GM18873 (cell line): ENCODE results near the gene TNFRSF1A.

Source experiments
- ATAC-seq: cut with Tn5 transposase; IDR thresholded peaks from one replicate; pipeline ENCODE4 v1.9.1; 2021; ENCODE audit warnings: mild to moderate bottlenecking, moderate library complexity, moderate number of reproducible peaks; ENCODE audit not compliant: unreplicated experiment, low FRiP score

TNFRSF1A gene

DNA sequence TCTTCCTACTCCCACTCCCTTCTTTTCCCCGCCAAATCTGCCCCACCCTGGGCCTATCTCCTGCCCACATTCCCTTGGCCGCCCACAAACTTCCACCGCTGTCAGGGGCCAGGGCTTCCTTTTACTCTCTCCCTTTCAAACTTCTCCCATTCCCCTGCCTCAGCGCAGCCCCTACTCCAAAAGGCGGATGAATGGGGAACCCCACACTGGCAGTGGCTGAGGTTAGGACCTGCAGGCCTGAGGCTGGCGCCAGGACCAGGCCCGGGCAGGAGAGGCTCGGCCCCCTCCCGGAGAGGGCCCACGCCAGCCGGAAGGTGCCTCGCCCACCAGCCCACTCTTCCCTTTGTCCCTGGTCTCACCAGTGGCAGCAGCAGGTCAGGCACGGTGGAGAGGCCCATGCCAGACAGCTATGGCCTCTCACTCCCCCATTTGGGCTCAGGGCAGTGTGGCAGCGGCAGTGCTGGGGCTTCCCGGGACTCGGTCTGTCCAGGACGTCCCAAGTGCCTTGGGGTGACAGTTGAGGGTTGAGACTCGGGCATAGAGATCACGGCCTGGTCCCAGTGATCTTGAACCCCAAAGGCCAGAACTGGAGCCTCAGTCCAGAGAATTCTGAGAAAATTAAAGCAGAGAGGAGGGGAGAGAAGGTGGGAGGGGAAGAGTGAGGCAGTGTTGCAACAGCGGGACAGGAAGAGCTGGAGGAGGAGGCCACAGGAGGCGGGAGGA lies at the start of gene TNFRSF1A:
Gene TNFRSF1A, minus strand, starts transcription at position 660 of the 723 bp plus-strand sequence. Its CDS starts 262 bp downstream, at position 398.
- ATAC-seq = no peak

DNA sequence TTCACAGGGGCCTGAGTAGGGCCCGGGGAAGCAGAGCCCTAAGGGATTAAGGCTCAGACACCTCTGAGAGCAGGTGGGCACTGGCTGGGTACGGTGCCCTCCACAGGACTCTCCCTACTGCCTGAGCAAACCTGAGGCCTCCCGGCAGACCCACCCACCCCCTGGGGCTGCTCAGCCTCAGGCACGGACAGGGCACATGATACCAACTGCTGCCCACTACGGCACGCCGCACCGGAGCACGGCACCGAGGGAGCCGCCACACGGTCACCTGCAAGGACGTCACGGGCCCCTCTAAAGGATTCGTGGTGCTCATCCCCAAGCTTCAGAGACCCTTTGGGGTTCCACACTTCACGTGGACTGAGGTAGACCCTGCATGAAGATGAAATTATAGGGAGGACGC lies 49.1 kb upstream of the TNFRSF1A start:
- ATAC-seq = no peak

DNA sequence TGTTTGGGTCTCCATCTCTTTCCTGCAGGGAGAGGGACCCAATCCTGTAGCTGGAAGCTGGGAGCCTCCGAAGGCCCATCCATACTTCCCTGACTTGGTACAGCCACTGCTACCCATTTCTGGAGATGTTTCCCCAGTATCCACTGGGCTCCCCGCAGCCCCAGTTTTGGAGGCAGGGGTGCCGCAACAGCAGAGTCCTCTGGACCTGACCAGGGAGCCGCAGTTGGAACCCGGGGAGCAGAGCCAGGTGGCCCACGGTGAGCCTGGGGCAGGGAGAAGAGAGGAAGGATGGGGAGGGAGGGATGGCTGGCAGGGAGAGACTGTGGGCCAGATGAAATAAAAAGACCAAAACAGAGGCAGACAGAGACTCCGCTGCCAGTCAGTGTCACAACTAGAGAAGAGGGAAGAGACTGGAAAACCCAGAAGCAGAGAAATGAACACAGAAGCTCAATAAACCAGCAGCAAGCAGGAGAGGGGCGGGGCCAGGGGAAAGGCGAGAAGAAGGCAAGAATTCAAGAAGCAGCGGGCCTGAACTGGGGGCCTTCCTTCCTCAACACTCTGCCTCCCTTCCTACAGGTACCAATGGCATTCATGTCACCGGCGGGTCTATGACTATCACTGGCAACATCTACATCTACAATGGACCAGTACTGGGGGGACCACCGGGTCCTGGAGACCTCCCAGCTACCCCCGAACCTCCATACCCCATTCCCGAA lies 48.4 kb upstream of the TNFRSF1A start:
- ATAC-seq = no peak

DNA sequence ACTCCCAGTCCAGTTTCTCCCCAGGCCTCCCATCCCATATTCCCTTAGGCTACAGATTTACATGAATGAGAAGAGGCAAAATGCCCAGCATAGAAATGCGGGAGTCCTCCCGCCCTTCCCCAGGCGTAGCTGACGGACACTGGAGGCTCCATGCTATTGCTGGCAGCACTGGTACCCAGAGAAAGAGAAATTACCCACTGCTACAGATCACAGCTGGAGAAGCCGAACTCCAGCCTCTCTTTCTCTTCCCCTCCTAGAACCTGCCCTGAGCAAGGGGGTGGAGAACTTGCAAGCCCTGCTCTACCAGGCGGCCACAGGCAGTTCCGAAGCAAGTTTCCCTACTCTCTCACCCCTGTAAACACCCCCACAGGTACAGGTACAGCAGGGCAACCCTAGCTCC lies 45.7 kb upstream of the TNFRSF1A start:
- no peak for ATAC-seq

DNA sequence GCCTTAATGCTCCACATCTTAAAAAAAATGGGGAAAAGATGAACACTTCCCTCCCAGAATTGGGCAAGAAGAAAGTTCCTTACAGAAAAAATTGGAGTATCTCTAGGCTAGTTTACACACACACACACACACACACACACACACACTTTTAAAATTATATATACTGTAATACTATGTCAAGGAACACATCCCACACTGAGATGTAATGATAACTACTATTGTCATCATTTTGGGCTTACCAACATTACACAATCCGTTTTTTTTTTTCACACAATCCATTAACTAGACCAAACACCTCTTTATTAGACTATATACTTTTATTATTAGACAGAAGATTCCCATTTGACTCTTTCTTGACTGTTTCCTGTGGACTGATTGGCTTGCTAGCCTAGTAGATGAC lies 44.6 kb upstream of the TNFRSF1A start:
- no peak for ATAC-seq

DNA sequence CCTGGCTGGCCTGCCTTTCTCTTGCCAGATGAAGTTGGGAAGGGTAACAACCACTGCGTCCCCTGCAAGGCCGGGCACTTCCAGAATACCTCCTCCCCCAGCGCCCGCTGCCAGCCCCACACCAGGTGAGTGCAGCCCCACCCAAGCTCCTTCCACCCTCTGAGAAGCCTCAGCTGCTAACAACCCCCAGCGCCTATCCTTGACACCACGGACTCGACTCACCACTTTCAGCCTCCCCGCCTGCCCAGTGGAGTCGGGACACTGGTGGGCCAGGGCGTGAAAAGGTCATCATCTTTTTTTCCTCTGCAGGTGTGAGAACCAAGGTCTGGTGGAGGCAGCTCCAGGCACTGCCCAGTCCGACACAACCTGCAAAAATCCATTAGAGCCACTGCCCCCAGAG lies 44.2 kb upstream of the TNFRSF1A start:
- ATAC-seq = no peak

DNA sequence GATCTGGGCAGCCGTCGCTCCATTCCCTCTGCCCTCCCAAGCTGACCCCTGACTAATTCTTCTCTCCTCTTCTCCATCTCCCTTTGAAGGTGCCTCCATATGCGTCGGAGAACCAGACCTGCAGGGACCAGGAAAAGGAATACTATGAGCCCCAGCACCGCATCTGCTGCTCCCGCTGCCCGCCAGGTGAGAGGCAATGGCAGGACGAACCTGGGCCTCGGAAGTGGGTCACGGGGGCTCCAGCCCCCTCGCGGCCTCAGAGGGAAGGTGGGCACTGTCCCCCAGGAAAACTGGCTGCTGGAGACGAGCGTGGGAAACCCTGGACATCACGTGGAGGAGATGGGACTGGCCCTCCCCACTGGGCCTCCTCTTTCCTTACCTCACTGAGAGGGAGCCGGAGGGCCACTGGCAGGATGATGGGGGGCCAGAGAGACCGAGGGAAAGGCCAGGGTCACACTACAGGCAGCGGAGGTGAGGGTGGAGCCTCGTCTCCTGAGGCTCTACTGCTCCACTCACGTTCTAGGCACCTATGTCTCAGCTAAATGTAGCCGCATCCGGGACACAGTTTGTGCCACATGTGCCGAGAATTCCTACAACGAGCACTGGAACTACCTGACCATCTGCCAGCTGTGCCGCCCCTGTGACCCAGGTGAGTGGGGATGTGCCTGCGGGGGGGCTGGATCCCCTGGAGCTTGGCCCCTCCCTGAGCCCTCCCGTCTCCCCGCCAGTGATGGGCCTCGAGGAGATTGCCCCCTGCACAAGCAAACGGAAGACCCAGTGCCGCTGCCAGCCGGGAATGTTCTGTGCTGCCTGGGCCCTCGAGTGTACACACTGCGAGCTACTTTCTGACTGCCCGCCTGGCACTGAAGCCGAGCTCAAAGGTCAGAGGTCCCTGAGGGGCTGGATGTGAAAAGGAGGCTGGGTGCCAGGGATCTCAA lies 42.9 kb upstream of the TNFRSF1A start:
- ATAC-seq = no peak

DNA sequence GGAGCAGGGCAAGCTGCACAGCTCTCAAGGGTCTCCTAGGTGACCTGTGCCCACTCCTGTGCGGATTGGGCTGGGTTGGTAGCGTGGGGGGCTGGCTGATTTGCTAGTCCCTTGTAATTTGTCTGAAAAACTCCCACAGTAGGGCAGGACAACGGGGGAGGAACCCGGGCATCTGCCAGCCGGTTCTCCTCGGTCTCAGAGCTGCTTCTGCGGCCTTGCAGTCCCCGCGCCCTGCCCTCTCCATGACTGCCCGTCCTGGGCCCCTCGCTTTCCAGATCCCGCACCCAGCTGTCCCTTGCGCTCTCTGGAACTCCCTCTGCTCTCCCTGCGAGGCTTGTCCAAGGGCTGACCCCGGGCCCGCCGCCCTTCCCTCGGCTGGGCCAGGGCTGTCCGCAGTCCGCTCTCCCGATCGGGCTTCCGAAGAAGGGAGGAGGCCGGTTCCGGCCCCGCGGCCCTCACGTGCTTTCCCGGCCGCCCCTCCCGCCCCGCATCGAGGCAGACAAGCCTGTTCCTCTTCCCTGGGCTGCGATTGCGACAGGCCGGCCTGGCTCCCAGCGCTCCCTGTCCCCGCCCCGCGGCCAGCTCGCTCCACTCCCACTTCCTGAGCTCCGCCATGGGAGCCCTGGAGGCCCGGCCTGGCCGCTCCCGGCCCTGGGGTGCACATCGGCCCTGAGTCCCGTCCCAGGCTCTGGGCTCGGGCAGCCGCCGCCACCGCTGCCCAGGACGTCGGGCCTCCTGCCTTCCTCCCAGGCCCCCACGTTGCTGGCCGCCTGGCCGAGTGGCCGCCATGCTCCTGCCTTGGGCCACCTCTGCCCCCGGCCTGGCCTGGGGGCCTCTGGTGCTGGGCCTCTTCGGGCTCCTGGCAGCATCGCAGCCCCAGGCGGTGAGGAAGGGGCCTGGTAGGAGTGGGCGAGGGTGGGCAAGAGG lies 42.0 kb upstream of the TNFRSF1A start, which contains the start of gene LTBR:
Gene LTBR, plus strand, starts transcription at position 591 of the 927 bp plus-strand sequence. Its CDS starts 197 bp downstream, at position 788.
- no peak for ATAC-seq

DNA sequence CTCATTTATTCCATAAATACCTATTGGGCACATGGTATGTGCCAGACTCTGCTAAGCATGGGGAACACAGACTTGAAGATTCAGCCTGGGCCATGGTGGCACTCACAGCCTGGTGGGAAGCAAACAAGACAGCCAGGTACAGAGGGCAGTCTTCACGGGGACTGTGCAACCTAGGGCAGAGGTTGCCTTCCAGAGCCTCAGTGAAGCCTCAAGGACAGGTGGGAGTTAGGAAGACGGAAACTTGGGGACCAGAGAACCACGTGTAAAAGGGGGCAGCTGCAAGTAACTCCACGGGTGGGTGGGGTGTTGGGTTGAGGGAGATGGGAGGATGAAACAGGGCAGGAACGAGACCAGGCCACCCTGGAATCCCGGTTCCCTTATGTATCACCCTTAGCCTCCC lies 41.1 kb upstream of the TNFRSF1A start:
- ATAC-seq = no peak

DNA sequence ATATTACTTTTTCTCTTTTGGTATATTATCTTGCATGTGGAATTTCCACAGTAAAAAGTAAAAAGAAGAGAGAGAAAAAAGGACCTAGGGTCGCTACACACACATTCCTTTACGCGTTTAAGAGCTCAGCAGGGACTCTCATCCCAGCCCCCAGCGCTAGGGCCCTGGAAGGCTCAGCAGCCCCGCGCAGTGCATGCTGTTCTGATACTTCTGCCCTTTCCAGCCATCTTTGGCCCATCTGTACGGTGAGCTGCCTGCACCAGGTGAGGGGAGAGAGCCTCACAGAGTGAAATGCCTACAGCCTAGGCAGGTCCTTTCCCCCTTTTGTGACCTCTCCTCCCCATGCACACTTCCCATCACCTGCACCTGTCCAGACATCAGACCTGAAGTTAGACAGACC lies 40.5 kb upstream of the TNFRSF1A start:
- ATAC-seq = no peak

DNA sequence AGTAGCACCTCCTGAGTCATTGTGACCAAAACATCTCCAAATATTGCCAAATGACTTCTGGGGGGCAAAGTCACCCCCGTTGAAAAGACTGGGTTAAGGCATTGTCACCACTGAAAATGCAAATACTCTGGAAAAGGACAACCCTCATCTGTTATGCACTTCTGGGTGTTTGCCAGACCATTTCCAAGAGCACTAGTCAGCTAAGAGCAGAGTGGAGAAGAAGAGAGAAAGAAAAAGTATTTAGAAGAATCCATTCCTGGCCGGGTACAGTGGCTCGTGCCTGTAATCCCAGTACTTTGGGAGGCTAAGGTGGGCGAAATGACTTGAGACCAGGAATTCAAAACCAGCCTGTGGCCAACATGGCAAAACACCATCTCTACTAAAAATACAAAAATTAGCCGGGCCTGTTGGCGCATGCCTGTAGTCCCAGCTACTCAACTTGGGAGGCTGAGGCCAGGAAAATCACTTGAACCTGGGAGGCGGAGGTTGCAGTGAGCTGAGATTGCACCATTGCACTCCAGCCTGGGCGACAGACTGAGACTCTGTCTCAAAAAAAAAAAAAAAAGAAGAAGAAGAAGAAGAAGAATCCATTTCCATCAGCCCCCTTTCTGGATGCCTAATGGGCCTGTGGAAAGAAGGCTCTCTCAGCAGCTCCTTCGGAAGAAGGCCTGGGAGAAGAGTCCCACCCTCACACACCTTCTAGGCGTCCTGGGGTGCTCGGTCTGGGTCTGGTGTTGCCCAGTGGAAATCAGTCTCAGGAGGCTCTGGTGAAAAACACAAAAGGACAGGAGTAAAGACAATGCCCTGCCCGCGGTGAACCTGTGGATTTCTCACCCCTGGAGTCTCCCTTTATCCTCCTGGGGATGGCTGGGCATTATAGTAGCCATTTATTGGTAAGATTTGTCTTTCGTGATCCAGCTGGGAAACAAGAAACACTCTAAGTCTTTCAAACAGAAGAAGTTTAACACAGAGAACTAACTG lies 38.6 kb upstream of the TNFRSF1A start:
- ATAC-seq = no peak

DNA sequence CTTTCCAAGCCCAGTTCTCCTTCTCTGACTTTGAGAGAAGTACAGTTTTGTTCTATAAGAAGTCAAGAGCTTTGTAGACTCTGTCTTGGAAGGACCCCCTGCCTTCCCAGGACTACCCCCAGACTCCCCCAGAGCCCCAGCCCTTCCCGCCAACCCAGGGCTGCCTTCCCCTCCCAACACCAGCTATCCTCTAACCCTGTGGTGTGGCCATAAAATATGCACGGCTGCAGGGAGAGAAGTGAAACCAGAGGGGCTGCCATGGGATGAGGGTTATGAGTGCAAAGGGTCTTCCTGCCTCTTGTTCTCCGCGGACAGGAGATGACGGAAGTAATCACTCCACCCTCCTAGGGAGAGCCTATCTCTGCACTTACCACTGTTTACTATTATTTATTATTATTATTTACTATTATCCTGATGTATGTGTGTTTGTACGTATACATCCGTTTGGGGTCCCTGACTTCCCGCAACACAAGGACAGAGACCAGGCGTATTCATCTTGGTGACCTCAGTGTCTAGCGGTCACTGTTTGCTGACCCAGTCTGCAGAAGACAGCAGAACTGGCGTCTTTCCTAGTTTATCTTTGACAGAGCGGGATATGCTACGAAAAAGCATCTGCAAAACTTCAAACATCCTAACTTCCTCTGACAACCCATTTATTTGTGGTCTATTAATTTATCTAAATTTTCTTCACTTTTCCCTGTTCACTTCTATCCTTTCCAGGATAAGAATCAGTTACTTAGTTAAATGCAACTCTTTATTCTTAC lies 37.0 kb upstream of the TNFRSF1A start:
- no peak for ATAC-seq

DNA sequence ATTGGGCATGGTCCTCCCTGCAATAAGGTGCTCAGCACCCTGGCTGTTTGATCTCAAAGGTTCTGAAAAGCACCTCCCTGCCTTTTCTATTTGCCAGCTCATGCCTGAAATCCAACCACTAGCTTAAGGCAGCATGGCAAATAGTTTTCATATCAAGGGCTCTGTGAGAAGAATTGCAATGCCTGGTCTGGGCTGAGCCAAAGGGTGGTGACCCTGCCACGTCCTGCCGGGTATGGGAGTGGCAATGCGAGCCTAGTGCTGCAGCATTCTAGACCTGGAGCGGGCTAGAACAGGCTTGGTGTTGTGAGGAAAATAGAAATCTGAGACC lies 35.8 kb upstream of the TNFRSF1A start:
- no peak for ATAC-seq

DNA sequence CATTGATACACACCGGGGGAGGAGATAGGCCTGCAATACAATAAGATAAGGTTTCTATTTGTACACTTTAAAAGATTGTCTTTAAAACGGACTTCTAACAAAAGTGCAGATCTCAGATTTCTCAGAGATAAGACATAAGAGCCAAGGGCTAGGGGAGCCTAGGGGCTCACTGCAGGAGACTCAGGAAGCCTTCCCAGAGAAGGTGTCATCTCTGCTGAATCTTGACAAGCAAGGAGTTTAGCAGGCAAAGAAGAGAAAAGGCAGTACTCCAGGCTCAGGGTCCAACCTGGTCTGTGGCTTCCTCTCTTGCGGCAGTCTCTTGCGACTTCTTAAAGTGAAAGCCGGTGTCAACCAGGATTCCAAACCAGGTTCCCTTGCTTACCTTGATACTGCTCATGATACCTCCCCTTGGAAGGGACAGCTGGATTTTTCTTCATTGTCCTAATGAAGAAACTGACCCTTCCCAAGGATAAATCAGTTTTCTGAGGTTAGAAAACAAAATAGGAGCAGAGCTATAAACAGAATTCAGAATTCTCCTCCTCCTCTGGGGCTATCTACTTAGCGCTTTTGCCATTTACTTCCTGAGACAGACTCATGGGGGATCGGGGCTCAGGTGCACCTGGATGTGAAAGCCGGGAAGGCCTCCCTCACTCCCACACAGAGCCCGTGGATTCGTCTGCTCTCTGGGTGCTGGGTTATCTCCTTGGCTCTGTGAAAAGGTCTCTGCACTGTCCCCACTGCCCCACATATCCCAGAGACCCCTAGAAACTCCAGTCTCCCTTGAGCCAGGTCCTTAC lies 35.2 kb upstream of the TNFRSF1A start:
- no peak for ATAC-seq

DNA sequence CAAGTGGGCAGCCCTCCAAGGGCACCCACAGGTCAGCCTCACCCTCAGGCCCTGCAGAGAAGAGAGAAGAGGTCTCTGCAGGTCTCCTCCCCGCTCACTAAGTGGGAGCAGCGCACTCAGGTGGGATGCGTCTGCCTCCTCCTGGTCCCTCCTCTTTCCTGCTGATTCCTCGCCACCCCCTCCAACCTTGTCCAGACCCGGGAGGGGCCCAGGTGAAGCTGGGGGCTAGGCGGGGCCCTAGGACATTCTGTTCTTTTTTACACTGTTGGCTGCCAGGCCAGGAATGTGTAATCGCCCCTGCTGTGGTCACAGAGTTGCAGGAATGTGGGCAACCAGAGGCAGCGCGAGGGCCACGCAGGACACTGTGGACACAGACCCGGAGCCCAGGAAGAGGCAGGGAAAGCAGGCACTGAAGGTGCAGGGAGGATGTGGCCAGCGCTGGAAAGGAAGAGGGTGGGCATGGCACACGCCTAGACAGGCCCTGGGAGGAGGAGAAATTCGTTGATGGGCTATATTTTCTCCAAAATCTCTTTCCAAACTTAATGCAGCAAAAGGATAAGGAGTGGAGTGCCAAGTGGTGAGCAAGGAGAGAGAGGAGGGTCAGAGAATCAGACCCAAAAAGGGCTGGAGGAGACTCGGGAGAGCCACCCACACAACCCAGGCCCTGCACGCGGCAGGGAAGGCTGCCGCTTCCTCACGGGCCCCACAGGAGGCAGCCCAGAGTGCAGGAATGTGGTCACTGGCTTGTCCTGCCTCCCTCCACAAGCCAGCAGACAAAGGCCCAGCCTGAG lies 34.4 kb upstream of the TNFRSF1A start:
- no peak for ATAC-seq

DNA sequence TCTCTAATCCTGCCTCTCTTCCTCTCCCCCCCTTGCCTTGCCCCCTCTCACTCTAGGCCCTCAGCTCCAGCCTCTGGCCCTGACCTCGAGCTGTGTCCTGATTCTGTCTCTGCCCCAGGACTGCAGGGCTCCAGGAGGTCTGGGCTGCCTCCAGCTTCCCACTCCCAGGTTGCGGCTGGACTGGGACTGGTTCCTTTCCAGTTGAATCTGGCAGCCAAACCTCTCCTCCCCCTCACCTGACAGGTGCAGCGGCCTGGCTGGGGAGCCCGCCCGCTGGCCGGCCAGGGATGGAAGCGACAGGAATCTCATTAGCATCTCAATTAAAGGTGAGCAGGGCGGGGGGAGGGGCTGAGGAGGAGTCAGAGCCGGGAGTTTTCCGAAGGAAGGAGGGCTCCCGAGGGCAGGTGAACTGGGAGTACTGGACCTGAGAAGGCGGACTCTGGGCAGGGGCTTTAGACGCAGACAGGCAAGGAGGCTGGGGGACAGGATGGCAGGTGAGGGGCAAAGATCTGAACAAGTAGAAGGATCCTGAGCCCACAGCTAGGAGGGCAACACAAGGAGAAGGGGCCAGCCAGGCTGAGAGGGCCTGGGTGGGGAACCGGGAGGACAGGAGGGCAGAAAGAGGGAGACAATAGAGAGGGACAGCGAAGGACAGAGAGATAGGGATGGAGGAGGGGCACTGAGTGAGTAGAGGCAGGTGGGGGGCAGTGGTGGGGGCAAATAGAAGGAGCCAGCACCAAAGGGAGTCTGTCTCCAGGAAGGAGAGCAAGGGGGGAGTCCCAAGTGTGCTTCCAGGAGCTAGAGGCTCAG lies 33.6 kb upstream of the TNFRSF1A start, which contains the start of gene SCNN1A:
Gene SCNN1A, minus strand, starts transcription at position 295 of the 810 bp plus-strand sequence. CDS start 780 bp downstream, outside the sequence.
- ATAC-seq = no peak
